Tongue (tissue), 2 donors: ENCODE measurements around the gene DSCAML1. TPM values are rescaled to one million over a fixed set of nuclear protein-coding genes. Genes with fewer than 3 reads are reported as not detected.

Experiments
- DNase-seq: peaks from one replicate; pipeline ENCODE4 v3.0.0-alpha.2; 2015
- total RNA-seq: library from RNA; depleted of rRNA; stranded (reverse); fragments of >200 nt; gene quantifications from one replicate; pipeline ENCODE4 v1.2.3, GENCODE V29; 2014

The DSCAML1 gene
- total RNA-seq, result 0.31 TPM

DNA sequence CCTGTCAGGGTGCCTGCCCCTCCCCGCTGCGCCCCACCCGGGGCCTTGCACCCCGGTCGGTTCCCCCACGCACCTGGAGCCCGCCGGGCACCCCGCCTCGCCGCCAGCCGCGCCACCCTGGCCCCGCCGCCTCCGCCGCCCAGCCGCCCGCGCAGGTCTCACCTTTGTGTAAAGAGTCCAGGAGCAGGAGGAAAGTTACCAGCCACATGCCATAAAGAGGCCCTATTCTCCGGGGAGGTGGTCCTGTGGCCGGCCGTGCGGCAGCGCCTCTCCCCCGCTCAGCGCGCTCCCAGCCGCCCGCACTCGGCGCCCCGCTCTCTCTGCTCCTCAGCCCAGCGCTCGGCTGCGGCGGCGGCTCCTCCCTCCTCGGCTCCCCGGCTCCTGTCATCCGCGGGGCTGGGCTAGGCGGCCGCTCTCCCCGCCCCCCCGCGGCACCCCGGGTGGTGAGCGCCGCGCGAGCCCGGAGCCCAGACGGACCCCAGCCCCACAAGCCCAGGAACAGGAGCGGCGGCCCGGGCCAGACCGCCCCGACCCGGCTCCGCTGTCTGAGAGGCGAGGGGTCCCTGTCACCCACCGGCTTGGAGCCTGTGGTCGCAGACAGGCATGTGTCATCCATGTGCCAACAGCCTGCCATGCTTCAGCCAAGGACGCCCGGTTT is at the start of gene DSCAML1:
TSS of gene DSCAML1 (minus strand) at position 345 of the 658 bp plus-strand sequence. CDS start at position 208, 137 bp downstream.
- DNase-seq, result no peak

DNA sequence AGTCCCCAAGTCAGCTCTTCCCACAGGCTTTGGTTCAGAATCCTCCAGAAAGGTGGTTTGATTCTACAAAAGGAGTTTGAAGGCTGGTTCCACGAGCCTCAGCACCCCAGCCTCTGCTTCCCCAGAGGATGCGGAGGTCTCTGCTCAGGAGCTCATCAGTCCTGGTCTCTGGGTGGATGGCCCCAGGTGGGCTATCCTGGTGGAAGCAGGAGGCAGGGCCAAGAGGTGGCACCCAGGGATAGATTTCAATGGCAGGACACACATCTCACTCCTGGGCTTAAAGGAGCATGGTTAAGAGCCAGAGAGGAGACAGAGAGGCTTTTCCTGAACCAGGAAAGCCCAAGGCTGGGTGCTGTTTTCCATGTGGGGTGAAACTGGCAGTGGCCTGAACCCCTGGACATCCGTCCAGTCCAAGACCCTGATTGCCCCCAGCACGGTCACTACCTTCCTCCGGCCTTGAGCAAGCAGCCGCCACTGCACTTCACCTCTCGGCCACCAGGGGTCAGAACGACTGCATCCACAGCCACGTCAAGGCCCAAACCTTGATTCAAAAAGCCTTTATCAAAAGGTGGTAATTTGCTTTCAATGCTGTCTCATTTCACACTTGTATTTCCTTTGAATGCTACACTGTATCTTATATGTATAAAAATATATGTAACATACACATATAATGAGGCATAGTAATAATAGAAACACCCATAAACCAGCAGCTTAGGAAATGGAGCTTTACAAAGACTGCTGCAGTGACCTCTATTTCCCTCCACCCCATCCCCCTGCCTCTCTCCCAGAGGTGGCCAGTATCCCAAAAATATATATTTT is 46.9 kb upstream of the DSCAML1 start:
- DNase-seq, result peak; percentile 88

DNA sequence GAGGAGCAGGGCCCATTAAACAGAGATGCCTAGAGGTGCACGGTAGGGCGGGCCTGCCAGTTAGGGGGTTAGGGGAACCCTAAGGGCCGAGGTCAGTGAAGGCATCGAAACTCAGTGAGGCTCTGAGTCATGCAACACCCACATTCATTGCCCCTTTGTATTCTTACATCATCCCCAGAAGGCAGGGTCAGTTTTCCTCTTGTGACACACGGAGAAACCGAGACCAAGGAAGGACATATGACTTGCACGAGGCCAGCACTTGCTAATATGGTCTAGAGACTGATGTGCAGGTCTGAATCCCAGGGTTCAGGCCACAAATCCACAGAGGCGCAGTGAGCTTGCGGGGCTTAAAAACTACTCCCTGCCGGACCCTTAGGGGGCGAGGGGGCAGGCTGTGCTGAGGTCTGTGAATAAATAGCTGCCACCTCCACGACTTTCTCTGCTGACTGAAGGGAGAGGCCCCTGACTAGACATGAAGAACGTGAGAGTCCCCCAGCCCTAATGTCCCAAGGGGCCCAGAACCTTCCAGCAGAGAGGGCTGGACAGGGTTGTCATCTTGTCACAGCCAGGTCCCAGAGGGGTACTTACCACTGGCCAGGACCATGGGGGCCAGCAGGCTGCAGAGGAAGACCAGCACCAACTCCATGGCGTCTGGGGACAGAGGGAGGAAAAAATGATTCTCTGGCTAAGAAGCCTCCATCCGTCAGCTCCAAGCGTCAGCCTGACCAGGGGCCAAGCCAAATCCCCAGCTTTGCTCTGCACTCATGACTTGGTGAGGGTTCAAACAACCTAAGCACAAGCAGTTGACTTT is 45.3 kb upstream of the DSCAML1 start:
- DNase-seq, result no peak

GRCh38 chr11:117841551-117842031 is 44.6 kb upstream of the DSCAML1 start:
- no peak for DNase-seq

GRCh38 chr11:117840881-117841550 is 44.0 kb upstream of the DSCAML1 start:
- no peak for DNase-seq

DNA sequence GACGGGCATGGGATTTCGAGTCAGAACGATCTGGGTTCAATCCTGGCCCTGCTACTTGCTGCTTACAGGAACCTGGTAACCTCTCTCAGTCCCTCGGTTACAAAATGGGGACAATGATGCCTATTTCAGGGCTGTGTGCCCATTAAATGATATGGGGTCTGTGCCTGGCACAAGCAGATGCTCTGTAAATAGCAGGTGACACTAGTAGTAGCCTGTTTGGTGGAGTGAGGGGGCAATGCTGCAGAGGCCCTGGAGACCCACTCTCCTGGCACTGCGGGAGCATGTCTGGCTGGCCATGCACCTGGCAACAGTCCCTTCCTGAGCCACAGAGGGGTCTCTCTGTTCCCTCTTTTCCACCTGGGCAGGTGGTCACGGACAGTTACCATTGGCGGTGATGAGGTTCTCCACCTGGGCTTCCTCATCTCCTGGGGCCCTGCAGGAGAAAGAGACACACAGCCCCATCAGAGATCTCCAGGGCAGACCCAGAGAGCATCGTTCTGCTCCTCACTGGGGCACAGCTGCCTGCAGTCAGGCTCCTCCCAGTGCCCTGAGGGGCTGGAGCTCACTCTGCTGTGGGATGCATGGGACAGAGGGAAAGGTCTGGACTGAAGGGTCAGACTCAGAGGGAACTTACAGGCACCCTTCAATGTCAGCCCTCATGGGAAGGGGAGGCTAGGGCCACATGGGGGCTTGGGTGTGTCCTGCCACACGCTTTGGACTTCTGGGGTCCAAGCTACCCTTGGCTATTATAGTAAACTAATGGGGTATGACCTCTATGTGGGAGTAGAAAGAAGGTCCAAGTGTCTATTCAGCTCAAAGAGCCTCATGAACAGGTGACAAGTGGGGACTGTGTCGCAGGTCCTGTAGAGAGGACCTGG is 43.2 kb upstream of the DSCAML1 start:
- no peak for DNase-seq

DNA sequence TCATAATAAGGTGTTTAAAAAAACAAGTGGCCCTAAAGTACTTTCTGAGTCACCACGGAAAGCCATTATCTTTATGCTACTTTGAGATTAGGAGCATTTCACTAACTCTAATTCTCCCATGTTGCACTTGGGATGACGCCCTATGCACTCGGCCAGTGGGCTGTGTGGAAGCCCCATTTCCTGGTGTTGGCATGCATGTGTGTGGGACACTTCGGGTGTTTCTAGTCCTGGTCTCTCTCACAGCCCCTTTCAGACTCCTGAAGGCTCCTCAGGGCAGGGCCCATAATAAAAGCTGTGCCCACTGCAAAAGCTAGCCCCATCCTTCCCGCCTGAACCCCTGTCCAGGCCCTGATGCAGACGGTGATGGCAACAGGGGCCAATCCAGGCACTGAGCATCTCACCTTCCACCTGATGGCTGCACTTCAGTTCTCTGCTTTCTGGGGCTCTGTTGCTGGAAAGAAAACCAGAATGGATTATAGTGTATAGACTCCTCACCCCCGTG is 42.4 kb upstream of the DSCAML1 start:
- DNase-seq, result no peak

DNA sequence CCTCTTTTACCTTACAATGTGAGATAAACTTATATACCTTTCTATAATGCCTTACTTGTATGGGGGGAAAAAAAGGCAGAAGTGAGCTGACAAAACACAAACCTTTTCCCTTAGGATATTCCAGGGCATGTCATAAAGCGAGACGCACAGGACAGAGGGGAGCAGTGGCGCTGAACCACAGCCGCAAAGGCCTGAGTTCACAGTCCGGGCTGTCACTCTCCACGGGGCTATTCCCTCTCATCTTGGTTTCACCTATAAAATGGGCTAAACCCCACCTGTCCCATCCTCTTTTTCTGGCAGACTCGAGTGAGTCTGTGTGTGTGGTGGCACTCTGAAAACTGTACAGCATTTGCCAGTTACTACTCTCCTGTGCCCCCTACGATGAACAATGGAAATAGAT is 41.9 kb upstream of the DSCAML1 start:
- DNase-seq, result no peak

GRCh38 chr11:117837791-117838190 is 40.8 kb upstream of the DSCAML1 start:
- DNase-seq, result no peak

DNA sequence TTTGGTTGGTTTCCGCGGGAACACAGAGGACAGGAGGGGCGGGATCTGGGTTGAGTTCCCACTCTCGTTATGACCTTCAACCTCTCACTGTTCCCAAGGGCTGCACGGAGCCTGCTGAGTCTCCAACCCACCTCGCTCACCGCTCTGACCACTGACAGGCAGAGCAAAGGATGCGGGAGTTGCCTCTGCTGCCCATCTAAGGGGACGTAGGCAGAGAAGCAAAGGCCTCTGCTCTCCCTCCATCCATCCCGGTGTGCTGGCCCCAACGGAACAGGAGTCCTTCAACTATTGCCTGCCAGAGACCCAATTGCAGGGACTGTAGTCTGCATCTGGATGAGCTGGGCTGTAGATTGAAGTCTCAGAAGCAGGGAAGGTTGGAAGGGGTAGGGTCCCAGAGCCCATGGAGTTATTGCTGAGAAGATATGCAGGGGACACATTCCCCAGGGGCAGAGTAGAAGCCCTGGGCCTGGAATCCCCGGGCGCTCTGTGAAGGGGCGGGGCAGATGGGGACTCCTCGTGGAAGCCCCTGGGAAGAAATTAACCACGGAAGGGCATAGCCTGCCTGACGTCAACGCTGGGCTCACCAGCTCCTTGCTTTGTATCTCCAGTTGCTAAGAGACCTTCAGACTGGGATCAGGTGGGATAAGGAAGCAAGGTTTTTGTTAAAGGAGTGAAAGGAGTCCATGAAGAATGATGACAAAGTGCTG is 40.2 kb upstream of the DSCAML1 start:
- DNase-seq, result no peak

- no peak for DNase-seq
These were observed 39.3 kb upstream of the DSCAML1 start for GRCh38 chr11:117836077-117836960.

DNA sequence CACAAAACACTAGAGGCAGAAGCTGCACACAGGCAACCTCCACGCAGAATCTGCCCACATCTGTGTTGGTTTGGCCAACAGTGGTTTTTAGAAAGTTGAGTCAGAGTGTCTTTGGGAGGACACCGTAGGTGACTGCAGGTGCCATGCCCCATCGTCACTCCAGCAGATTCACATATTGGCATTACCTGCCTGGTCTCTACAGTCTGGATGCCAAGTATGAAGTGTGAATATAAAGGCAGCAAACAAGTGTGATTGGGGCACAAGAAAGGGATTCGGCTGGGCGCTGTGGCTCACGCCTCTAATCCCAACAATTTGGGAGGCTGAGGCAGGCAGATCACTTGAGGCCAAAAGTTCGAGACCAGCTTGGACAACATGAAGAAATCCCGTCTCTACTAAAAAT is 38.6 kb upstream of the DSCAML1 start:
- no peak for DNase-seq

DNA sequence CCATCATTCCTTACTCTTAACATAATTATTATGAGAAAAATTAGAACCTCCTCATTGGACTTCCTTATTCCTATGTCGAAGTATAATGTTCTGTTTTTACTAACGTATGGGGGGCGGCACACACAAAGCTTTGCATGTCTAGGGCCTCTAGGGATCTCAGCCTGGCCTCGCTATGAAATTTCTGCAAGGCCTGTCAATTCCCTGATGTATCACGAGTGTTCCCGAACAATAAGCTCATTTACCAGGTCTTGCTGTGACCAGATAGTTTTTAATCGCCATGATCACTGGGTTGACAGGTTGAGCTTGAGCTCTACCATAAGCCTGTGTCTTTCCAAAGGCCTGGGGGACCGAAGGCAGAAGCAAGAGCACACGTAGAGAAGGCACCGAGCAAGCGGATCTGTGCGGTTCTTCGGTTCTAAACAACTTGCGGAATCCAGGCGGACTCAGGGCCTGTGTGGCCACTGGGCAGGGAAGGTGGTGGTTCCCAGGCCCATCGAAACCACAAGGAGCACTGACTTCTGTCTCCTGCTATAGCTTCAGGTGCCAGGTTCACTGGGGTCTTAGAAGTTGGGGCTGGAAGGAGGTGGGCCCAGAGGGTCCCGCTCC is 37.9 kb upstream of the DSCAML1 start:
- DNase-seq, result no peak

GRCh38 chr11:117834068-117834810 is 37.2 kb upstream of the DSCAML1 start:
- no peak for DNase-seq

GRCh38 chr11:117833401-117833891 is 36.4 kb upstream of the DSCAML1 start:
- DNase-seq, result peak; percentile 63

DNA sequence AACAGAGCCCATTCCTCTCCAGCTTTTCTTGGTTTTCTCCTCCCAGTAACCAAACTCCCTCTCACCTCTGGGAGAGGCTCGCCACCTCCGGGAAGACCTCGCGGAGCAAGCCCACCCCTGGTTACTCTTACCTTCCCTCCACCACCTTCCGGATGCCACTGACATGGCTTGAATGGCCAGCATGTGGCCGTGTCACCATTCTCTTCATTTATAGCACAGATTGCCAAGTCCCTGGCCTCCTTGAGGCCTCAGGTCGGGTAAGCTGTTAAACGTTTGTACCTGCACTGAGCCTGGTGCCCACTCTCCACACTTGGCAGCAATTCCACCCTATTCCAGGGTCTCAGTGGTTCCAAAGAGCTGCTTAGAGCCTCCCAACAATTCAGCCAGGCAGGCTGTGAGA is 35.5 kb upstream of the DSCAML1 start:
- no peak for DNase-seq

DNA sequence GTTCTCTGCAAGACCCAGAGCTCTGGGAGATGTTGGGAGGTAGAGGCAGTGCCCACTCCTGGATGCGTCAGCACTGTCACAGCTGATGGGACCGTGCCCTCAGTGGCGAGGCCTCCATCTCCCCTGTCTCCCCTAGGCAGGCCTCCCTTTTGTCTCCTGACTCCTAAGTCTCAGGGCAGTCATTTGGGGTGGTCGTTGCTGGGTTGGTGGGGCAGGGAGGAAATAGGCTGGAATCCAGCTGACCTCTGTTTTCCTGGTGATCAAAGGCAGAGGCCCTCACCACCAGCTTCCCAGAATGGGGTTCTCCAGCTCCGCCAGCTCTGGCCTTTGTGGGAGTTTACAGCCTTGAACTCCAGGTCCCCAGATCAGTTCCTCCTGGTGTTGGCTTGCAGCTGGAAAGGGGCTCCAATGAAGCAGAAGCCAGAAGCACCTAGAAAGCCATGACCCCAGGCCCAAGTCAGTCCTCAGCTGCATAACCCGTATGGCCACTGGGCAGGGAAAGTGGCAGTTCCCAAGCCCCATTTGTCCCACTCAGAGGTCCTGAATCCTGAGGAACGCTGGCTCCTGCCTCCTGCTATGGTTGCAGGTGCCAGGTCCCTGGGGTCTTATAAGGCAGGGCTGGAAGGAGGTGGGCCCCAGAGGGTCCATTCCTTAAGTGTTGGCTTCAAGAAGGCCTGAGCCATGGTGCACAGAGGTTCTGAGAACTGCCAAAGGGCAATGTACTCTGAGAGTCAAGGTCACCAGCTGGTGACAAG is 34.8 kb upstream of the DSCAML1 start:
- no peak for DNase-seq
